ENCODE measurements around the gene CCDC85A.

CCDC85A gene

DNA sequence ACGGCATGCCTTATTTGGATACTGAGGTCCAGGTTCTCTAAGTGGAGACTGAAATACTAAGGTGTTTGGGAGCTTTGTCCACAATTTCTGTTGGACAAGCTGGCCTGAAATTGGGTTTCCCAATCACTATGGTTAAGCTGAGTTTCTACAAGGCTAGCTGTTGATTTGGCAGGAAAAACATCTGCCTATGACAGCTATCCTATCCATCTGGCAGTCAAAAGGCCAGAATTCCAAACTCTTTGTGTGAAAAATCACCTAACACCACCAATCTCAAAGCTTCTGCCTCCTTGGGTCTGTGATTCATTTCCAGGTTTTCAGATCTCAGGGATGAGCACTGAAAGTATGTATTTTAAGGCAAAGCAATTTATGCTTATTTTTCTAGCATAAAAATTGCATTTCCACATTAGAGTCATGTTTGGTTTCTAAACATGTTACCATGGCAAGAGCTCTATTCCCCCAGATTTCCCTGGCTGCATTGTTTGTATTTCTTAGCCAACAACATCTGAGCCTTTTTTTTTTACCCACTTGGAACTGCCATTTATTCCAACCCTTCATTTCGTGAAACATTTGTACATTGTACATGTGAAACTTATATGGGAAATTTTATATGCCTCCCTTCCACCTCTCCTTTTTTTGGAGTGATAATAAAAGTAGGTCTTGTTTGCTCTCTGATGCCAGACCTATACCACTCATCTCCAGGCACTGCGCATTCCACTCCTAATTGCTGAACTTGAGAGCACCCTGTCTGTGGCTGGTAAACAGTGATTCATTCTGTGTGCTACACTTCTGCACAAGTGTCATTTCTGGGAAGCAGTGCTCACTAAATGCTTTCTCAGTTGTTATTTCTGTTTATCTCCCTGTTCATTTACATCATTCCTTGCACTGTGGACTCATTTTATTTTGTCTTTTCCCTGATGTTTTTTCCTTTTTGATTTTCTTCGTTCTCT is 15.9 kb upstream of the CCDC85A start:
- TF ChIP-seq, protein P1, sequence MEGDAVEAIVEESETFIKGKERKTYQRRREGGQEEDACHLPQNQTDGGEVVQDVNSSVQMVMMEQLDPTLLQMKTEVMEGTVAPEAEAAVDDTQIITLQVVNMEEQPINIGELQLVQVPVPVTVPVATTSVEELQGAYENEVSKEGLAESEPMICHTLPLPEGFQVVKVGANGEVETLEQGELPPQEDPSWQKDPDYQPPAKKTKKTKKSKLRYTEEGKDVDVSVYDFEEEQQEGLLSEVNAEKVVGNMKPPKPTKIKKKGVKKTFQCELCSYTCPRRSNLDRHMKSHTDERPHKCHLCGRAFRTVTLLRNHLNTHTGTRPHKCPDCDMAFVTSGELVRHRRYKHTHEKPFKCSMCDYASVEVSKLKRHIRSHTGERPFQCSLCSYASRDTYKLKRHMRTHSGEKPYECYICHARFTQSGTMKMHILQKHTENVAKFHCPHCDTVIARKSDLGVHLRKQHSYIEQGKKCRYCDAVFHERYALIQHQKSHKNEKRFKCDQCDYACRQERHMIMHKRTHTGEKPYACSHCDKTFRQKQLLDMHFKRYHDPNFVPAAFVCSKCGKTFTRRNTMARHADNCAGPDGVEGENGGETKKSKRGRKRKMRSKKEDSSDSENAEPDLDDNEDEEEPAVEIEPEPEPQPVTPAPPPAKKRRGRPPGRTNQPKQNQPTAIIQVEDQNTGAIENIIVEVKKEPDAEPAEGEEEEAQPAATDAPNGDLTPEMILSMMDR (IDR thresholded peaks at IDR 0.05; ENCODE audit: borderline replicate concordance, insufficient read depth, low read depth, low read length) = no peak

DNA sequence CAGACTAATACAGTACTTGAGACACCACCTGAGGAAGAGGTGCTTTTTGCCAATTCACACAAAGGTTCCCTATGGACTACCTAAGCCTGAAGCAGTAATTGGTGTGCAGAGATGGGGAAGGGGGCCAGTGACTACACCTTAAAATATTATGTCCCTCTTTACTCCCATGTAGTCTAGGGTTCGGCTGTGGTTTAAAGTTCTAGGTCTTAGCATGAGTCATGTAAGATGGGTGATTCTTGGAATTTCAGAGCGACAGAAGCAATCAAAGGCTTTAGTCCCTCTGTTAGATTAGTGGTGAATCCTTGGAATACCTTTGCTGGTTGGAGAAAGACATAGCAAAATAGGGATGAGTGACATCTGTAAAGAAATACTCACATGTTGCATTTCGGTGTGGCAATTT is 14.3 kb upstream of the CCDC85A start:
- no peak overlapping the region for H3K4me3 ChIP-seq (ENCODE audit: low read depth, low read length)
- TF ChIP-seq, protein P1 (IDR thresholded peaks at IDR 0.05; ENCODE audit: borderline replicate concordance, insufficient read depth, low read depth, low read length) = no peak

More for the DNA sequence above, 15.9 kb upstream of the CCDC85A start:
- no peak overlapping the region for H3K4me3 ChIP-seq (ENCODE audit: low read depth, low read length)

DNA sequence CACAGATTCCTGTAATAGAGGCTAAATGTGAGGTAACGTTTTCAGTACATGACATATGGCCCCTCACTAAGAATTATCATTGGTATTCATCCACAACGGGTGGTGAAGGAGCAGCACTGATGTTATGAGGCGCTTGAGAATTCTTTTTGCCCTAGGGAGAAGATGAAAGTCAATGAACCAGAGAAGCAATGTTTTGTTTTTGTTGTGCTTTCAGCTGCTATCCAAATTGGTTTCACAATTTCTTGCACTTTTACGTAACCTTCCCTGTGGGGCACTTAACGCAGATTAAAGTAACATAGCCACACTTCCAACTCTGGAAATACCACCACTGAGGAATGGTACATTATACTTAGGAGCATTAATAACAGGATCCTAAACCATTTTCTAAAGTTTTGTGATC is 13.3 kb upstream of the CCDC85A start:
- no peak overlapping the region for H3K4me3 ChIP-seq (ENCODE audit: low read depth, low read length)
- TF ChIP-seq, protein P1 (IDR thresholded peaks at IDR 0.05; ENCODE audit: borderline replicate concordance, insufficient read depth, low read depth, low read length) = no peak

DNA sequence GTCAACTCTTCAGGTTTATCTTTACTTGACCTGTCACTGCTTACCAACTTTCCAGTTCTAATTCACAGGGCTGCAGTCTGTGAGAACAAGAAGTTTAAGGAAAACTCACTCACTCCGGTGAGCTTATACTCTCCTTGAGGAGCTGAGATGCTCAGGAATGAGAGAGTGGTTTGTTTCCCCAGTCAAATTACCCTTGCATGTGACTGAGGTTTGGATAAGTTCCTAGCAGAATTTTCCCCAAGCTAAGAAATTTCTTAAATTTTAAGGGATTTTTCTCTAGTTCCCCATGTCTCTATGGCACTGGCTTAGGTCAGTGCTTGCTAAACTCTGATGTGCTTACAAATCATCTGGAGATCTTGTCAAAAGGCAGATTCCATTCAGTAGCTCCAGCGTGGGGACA is 12.8 kb upstream of the CCDC85A start:
- TF ChIP-seq, protein P1 (IDR thresholded peaks at IDR 0.05; ENCODE audit: borderline replicate concordance, insufficient read depth, low read depth, low read length) = no peak
- H3K4me3 ChIP-seq (ENCODE audit: low read depth, low read length) = no peak overlapping the region

DNA sequence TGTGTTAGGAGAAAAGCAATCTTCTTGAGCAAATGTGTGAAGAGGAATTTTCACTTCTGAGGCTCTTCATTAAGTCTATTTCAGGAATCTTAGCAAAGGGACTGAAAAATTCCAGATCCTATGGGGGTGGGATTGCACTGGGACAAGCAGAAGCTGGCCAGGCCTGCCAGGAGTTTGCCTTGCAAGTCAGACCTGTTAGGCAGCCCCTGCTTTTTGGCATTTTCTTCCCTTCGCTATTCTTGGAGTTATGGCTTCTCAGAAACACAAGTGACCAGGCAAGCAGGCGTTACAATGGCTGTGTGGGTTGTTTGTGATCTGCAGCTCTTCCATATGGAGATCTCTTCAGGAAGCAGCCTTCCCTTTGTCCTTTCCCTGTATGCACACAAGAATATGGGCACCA is 8.0 kb upstream of the CCDC85A start:
- TF ChIP-seq, protein P1 (IDR thresholded peaks at IDR 0.05; ENCODE audit: borderline replicate concordance, insufficient read depth, low read depth, low read length) = no peak
- H3K4me3 ChIP-seq (ENCODE audit: low read depth, low read length) = no peak overlapping the region

DNA sequence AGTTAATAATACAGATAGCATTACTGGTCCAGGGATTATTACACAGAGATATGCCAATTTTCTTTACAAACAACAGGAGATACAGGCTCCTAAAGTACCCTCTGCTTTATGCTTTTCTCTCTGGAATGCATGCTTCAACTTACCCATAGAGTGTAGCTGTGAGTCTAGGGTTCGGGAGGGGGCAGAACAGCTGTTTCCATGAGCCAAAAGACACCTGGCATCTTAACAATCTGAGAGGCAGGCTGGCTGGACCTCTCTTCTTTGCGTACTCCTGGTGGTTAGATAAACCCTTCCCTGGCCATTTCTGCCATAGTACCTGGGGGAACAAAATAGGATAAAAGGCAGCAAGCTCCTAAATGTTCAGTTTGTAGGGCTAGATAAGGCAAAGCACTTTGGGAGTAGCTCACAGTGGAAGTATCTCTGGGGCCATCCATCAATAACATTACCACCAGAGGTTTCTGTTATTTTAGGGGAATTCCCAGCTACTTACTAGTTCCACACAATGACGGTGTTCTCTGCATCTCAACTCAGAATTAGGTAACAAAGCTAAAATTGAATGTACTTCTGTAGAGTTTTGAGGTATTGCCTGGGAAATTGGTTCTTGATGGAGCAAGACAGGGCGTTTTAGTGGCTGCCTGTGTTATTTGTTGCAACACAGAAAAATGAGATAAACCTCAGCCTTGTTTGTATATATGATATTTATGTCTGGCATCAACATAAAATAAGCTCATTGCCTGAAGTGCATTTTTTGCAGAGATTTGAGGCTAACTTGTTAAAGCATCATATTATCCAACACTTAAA is 6.2 kb upstream of the CCDC85A start:
- H3K4me3 ChIP-seq (ENCODE audit: low read depth, low read length) = no peak overlapping the region
- TF ChIP-seq, protein P1 (IDR thresholded peaks at IDR 0.05; ENCODE audit: borderline replicate concordance, insufficient read depth, low read depth, low read length) = no peak

Measured in GM12875 (cell line).